GM23338 (cell line): ENCODE data around the gene EMILIN2.

Experiments
- CREB1 ChIP-seq: fragments of 250-450 bp; sonication (Bioruptor Pico); IDR thresholded peaks from 2 replicates; pipeline ENCODE4 v1.5.0; 2020; ENCODE audit warnings: low read depth, mild to moderate bottlenecking, moderate library complexity
- CTCF ChIP-seq, 2 experiments: fragments of 200-600 bp in 1 of 2; sonication (generic) in 1 of 2; conservative IDR thresholded peaks; 2 replicates each; pipeline versions ENCODE4 v1.5.1 to v1.6.1; 2016 to 2017; ENCODE audit warnings: antibody characterized with exemption in 2 of 2, low read depth in 2 of 2, mild to moderate bottlenecking in 2 of 2, moderate library complexity in 1 of 2
- EZH2 ChIP-seq: fragments of 200-600 bp; sonication (generic); IDR thresholded peaks from one replicate; pipeline ENCODE4 v1.8.0; 2017; ENCODE audit warnings: antibody characterized with exemption, mild to moderate bottlenecking, low read depth; ENCODE audit not compliant: unreplicated experiment
- EZH2phosphoT487 ChIP-seq: fragments of 200-600 bp; sonication (generic); IDR thresholded peaks from one replicate; pipeline ENCODE4 v1.8.1; 2018; ENCODE audit warnings: antibody characterized with exemption; ENCODE audit not compliant: unreplicated experiment
- POLR2AphosphoS5 ChIP-seq: IDR thresholded peaks from 2 replicates; pipeline ENCODE4 v1.6.1; 2016; ENCODE audit warnings: antibody characterized with exemption, low read depth
- REST ChIP-seq: IDR thresholded peaks from one replicate; pipeline ENCODE4 v1.6.1; 2018; ENCODE audit warnings: antibody characterized with exemption; ENCODE audit not compliant: unreplicated experiment
- STAT1 ChIP-seq: IDR thresholded peaks from one replicate; pipeline ENCODE4 v1.6.1; 2016; ENCODE audit warnings: antibody characterized with exemption; ENCODE audit not compliant: unreplicated experiment

GRCh38 chr18:2897448-2898185 lies 50.8 kb downstream of the EMILIN2 start:
- TF ChIP-seq CTCF (conservative IDR thresholded peaks at IDR 0.05; ENCODE audit: low read depth in 2 of 2) (no peak), REST (no peak), EZH2 (no peak), EZH2phosphoT487 (no peak), CREB1 (CRISPR knock-in tag) (no peak), STAT1 (no peak), POLR2AphosphoS5 (no peak)
